Activated B cell treated with CpG ODN at 0.5 μM for 24 hours (primary cell): ENCODE results near the gene HNRNPA3. TPM values are rescaled to one million over a fixed set of nuclear protein-coding genes. Genes with fewer than 3 reads are reported as not detected.
"Not testable (repeated sequence)": the region's sequence is repeated elsewhere in the genome, so short reads cannot be mapped to it uniquely, and the experiment has no call there.

Experiments used
- ATAC-seq: fragments of 200-7000 bp; cut with Tn5 transposase; one replicate; pipeline ENCODE4 v1.10.0; 2021; ENCODE audit warnings: low read depth, mild to moderate bottlenecking, moderate library complexity
- CTCF ChIA-PET: fragments of 350-600 bp; sonication (Branson Sonifier 250); formaldehyde crosslinking; loops from one replicate; lab custom pipeline; 2021; ENCODE audit warnings: antibody characterized with exemption; lab: Charles Lee
- POLR2A ChIA-PET: fragments of 350-600 bp; sonication (Branson Sonifier 250); formaldehyde crosslinking; loops from one replicate; lab custom pipeline; 2021; ENCODE audit warnings: antibody characterized with exemption; lab: Charles Lee
- DNase-seq: peaks from one replicate; pipeline ENCODE4 v3.0.0; 2022
- H3K27ac Mint-ChIP-seq: one replicate; pipeline ENCODE4 v1.8.0; 2020; ENCODE audit warnings: mixed read lengths
- H3K27me3 Mint-ChIP-seq: one replicate; pipeline ENCODE4 v1.8.0; 2021; ENCODE audit warnings: mixed read lengths
- H3K36me3 Mint-ChIP-seq: one replicate; pipeline ENCODE4 v1.8.0; 2021; ENCODE audit warnings: low read depth, mixed read lengths
- H3K4me1 Mint-ChIP-seq: one replicate; pipeline ENCODE4 v1.8.0; 2021; ENCODE audit warnings: mixed read lengths
- H3K4me3 Mint-ChIP-seq: one replicate; pipeline ENCODE4 v1.8.0; 2020; ENCODE audit warnings: mild to moderate bottlenecking, mixed read lengths
- H3K9me3 Mint-ChIP-seq: one replicate; pipeline ENCODE4 v1.8.0; 2020; ENCODE audit warnings: mixed read lengths
- intact Hi-C: fragments of 100-400 bp; cut with micrococcal nuclease; formaldehyde crosslinking; loops from one replicate; pipeline ENCODE4 v1.15.1; 2024
- total RNA-seq: library from RNA; stranded (reverse); gene quantifications from 2 replicates; pipeline ENCODE4 v1.2.3, GENCODE V29; 2022
- TF ChIP-seq, protein P1 (sequence below): fragments of 200-600 bp; IDR thresholded peaks from one replicate; pipeline ENCODE4 v1.8.0; 2022; ENCODE audit warnings: antibody characterized with exemption, mild to moderate bottlenecking

Gene HNRNPA3
- total RNA-seq, 1 donor from 2014 or later, result 254 TPM

DNA sequence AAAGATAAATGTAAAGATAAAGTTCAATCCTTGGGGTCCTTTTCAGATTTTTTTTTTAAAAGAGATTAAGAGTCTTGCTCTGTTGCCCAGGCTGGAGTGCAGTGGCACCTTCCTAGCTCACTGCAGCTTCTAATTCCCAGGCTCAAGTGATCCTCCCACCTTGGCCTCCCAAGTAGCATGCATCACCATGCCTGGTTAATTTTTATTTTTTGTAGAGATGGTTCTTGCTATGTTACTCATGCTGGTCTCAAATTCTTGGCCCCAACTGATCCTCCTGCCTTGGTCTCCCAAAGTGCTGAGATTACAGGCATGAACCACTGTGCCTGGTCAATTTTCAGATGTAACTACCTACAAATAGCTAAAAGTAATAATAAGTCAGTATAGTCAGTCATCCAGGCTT is 30.9 kb downstream of the HNRNPA3 start:
- TF ChIP-seq, protein P1, sequence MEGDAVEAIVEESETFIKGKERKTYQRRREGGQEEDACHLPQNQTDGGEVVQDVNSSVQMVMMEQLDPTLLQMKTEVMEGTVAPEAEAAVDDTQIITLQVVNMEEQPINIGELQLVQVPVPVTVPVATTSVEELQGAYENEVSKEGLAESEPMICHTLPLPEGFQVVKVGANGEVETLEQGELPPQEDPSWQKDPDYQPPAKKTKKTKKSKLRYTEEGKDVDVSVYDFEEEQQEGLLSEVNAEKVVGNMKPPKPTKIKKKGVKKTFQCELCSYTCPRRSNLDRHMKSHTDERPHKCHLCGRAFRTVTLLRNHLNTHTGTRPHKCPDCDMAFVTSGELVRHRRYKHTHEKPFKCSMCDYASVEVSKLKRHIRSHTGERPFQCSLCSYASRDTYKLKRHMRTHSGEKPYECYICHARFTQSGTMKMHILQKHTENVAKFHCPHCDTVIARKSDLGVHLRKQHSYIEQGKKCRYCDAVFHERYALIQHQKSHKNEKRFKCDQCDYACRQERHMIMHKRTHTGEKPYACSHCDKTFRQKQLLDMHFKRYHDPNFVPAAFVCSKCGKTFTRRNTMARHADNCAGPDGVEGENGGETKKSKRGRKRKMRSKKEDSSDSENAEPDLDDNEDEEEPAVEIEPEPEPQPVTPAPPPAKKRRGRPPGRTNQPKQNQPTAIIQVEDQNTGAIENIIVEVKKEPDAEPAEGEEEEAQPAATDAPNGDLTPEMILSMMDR, result no peak
- Mint-ChIP-seq H3K4me1 (peaks cover 87% of the 10 kb centered on the region), H3K27ac (peak overlapping the region; percentile 18), H3K36me3 (peaks cover 41% of the 10 kb centered on the region), H3K4me3 (no peak overlapping the region), H3K9me3 (no peaks in the 10 kb centered on the region), H3K27me3 (no peaks in the 10 kb centered on the region)
- no peak for DNase-seq
- CTCF ChIA-PET, result interaction anchor here (1.5 kb wide), 1 partner anchor 79 kb away, joined by 4 read pairs; no protein-coding TSS in a partner anchor
- POLR2A ChIA-PET, result interaction anchor here (0.5 to 1.2 kb wide), 3 partner anchors 20 to 24 kb away, joined by 3 to 4 read pairs (median 4); partner anchors contain the start of gene NFE2L2
- ATAC-seq, result no peak
- intact Hi-C loops, result no loop called here

DNA sequence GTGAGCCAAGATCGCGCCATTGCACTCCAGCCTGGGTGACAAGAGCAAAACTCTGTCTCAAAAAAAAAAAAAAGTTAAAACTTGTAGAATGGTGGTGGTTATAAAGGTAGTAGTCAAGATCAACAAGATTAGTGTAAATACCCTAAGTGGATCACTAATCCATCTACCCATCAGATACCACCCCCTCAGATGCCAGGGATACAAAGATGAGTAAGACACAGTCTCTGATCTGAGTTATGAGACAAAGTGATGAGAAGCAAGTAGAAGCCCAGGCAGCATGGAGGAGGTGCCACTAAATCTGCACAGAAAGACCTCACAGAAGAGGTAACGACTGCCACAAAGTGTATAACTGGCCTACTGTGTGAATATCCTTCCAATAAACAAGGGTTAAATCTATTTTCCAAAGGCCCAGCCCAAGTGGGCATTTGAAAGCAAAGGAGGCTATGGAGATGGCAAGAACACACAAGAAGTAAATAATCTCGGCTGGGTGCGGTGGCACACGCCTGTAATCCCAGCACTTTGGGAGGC is 31.7 kb downstream of the HNRNPA3 start:
- TF ChIP-seq, protein P1, result no peak
- DNase-seq (no peak), ATAC-seq (no peak)
- Mint-ChIP-seq H3K36me3 (peaks cover 44% of the 10 kb centered on the region), H3K9me3 (no peaks in the 10 kb centered on the region), H3K27me3 (no peaks in the 10 kb centered on the region), H3K4me1 (peaks cover 82% of the 10 kb centered on the region), H3K4me3 (no peak overlapping the region), H3K27ac (peak overlapping the region; percentile 53)
- POLR2A ChIA-PET, result interaction anchor here (1.0 to 1.2 kb wide), 2 partner anchors 19 to 20 kb away, joined by 3 to 4 read pairs; partner anchors contain the start of gene NFE2L2
- CTCF ChIA-PET, result interaction anchor here (1.5 kb wide), 1 partner anchor 80 kb away, joined by 4 read pairs; no protein-coding TSS in a partner anchor
- intact Hi-C loops, result no loop called here

DNA sequence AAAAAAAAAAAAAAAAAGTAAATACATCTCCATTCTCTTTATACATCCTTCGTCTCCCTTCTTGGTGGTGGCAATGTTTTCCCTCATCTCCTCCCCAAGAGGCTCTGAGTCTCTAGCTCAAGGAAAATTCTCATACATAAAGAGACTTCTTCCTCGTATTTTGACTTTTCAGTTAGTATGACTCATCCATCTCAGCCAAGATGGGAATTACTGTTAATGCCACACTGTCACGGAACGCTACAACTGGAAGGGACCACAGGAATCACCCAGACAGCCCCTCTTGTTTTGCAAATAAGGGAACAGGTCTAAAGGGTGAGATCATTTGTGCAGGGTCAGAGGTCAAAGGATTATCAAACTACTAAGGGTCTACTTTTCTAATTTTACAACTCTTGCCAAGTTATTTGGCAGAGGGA is 32.4 kb downstream of the HNRNPA3 start:
- no peak for DNase-seq
- H3K4me1 Mint-ChIP-seq, result peaks cover 77% of the 10 kb centered on the region
- POLR2A ChIA-PET, result no interaction called here
- H3K4me3 Mint-ChIP-seq, result no peak overlapping the region
- TF ChIP-seq, protein P1, result no peak
- ATAC-seq, result no peak
- peak overlapping the region; percentile 21 for H3K27ac Mint-ChIP-seq
- no peaks in the 10 kb centered on the region for H3K9me3 Mint-ChIP-seq
- CTCF ChIA-PET, result interaction anchor here (1.4 kb wide), 1 partner anchor 18 kb away, joined by 4 read pairs; no protein-coding TSS in a partner anchor
- no peaks in the 10 kb centered on the region for H3K27me3 Mint-ChIP-seq
- H3K36me3 Mint-ChIP-seq, result peaks cover 44% of the 10 kb centered on the region
- intact Hi-C loops, result no loop called here

DNA sequence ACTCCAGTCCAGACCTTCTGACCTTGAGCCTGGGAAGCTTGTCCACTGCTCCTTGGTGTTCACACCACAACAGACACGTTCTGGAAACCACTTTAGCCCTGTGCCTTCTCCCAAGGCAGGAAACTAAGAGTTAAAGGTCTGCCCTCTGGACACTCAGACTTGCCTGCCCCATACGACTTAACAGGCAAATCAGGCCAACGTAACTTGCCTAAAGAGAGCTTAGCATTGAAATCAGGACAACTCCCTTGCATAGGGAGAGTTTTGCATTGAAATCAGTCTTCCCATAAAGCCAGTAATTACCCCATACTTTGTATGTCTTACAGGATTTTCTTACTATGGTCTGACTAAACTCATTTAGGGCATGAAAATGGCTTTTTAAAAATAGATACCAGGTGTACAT is 33.4 kb downstream of the HNRNPA3 start:
- H3K27me3 Mint-ChIP-seq, result no peaks in the 10 kb centered on the region
- DNase-seq, result no peak
- peak overlapping the region; percentile 24 for H3K27ac Mint-ChIP-seq
- no peak overlapping the region for H3K4me3 Mint-ChIP-seq
- CTCF ChIA-PET, result interaction anchor here (1.4 kb wide), 1 partner anchor 17 kb away, joined by 4 read pairs; no protein-coding TSS in a partner anchor
- TF ChIP-seq, protein P1, result no peak
- ATAC-seq, result no peak
- no peaks in the 10 kb centered on the region for H3K9me3 Mint-ChIP-seq
- intact Hi-C loops, result loop anchor here (2.0 kb wide), 1 partner anchor 15 kb away; no protein-coding TSS in a partner anchor
- POLR2A ChIA-PET, result interaction anchor here (1.1 kb wide), 1 partner anchor 19 kb away, joined by 4 read pairs; the partner anchor contains the start of gene NFE2L2
- H3K4me1 Mint-ChIP-seq, result peaks cover 77% of the 10 kb centered on the region
- H3K36me3 Mint-ChIP-seq, result peaks cover 53% of the 10 kb centered on the region

DNA sequence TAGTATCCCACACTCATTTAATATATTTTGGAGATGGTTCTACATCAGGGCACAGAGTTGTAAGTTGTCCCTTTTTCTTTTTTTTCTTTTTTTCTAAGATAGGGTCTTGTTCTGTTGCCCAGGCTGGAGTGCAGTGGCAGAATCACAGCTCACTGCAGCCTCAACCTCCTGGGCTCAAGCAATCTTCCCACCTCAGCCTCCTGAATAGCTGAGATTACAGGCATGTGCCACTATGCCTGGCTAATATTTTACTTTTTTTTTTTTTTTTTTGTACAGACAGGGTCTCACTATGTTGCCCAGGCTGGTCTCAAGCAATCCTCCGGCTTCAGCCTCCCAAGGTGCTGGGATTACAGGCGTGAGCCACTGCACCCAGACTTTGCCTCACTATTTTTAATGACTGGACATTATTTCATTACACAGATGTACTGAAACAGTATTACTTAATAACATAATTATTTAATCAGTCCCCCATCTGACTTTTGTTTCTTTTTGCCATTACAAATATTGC is 34.0 kb downstream of the HNRNPA3 start:
- not testable (repeated sequence) for DNase-seq, H3K9me3 Mint-ChIP-seq, H3K27ac Mint-ChIP-seq, ATAC-seq, H3K4me3 Mint-ChIP-seq, H3K27me3 Mint-ChIP-seq
- intact Hi-C loops, result loop anchor here (2.0 kb wide), 1 partner anchor 16 kb away; no protein-coding TSS in a partner anchor
- ChIA-PET POLR2A (interaction anchor here (0.6 to 1.1 kb wide), 2 partner anchors 18 to 71 kb away, joined by 3 to 4 read pairs; partner anchors contain the start of gene NFE2L2), CTCF (interaction anchor here (1.4 kb wide), 1 partner anchor 17 kb away, joined by 4 read pairs; no protein-coding TSS in a partner anchor)
- peaks cover 55% of the 10 kb centered on the region for H3K36me3 Mint-ChIP-seq
- H3K4me1 Mint-ChIP-seq, result peaks cover 77% of the 10 kb centered on the region
